Left cardiac atrium (tissue), 4 donors: ENCODE measurements around the gene PCGF1. TPM values are rescaled to one million over a fixed set of nuclear protein-coding genes. Genes with fewer than 3 reads are reported as not detected.

ENCODE experiments used
- ATAC-seq, 2 donors: fragments of 200-7000 bp; cut with Tn5 transposase; one replicate each; pipeline ENCODE4 v1.9.1; 2020; ENCODE audit warnings: mild to moderate bottlenecking in 2 of 2, moderate library complexity in 2 of 2
- DNase-seq: peaks from one replicate; pipeline ENCODE4 v3.0.0-alpha.2; 2020
- intact Hi-C, 2 donors: fragments of 100-400 bp; cut with DNase I; formaldehyde crosslinking; loops; one replicate each; pipeline versions ENCODE4 v1.14.1 to v1.15.1; 2022 to 2023
- total RNA-seq, 2 donors: library from RNA; stranded (reverse); fragmentation: NEBNext Ultra II Directional; extraction: Animal tissue kit (Norgen Biotek cat#: 25700); gene quantifications; one replicate each; pipeline ENCODE4 v1.2.1, GENCODE V29; 2021
- donor health status: DM: no; HTN: yes; CAD: no.
- donor health status: DM: no; HTN: yes; CAD: no; lungs with severe emphysema.
- donor health status: DM: yes; HTN: yes; CAD: no.
- donor health status: Dilated cardiomyopathy.

The PCGF1 gene
- total RNA-seq, 2 donors from 2014 or later: 18.3 to 24.0 TPM

DNA sequence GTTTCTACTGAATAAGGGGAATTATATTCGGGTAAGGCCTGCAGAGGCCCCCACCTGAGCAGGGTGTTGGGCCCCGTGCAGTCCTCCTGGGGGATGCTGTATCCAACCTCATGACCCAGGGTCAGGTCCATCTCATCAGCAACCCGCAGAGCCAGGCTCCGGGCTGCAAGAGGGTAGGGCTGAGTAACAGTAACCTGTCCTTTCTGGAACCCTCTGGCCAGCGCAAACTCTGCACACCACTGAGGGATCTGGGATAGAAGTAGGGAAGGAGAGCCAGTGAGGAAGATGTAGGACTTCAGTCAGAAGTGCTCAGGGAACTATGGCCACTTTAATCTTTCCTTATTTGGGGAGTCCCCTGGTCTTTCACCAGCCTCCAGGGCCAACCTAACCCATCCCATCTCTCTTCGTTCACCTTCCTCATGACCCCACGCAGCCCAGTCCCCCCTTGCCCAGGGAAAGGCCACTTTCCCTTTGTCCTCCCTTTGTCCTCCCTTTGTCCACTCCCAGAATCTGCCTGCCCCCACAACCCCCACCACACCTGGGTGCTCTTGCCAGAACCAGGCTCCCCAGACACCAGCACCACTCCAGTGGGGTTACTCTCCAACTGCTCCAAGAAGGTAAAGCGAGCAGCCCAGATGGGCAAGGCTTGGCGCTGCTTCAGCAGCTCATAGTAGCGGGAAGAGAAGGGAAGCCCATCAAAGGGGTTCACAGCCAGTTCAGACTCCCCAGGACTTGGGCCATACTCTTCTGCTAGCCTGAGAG is 17.6 kb upstream of the PCGF1 start:
- DNase-seq: no peak
- intact Hi-C loops: no loop called here
- no peak for ATAC-seq

DNA sequence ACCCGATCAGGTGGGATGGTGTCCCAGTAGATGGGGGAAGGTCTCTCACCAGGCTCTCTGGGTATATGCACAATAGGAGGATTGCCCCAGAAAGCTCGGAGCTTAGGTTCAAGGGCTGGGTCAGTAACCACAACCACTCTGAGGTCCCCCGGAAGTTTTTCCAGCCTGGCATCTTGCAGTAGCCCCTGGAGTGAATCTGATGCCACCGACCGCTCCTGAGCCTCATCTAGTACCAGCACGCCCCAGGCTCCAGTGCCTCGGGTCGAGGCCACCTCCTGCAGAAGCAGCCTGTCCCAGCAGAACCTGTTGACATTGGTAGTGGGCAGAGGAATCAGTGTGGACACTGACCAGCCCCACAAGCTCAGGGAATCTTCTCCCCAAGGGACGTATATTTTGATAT is 16.5 kb upstream of the PCGF1 start:
- no peak for DNase-seq
- ATAC-seq: no peak
- intact Hi-C loops: no loop called here

DNA sequence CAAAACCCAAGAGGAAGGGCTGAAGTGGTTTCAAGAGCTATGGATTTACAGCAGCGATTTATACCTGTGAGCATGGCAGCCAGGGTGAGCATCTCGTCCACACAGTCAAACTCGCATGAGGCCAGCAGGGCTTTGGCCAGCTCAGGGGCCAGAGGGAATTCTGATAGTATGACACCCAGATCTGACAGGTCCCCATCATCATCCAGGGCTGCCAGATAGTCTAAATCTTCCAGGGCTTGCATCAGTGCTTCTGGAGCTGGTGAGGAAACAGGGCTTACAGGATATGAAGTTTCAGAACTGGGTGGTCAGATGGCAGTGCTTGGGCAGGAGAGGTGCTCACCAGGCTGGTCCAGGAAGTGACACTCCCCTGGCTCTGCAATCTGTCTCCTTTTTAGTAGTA is 15.0 kb upstream of the PCGF1 start:
- ATAC-seq (no peak), DNase-seq (no peak)
- intact Hi-C loops: no loop called here

DNA sequence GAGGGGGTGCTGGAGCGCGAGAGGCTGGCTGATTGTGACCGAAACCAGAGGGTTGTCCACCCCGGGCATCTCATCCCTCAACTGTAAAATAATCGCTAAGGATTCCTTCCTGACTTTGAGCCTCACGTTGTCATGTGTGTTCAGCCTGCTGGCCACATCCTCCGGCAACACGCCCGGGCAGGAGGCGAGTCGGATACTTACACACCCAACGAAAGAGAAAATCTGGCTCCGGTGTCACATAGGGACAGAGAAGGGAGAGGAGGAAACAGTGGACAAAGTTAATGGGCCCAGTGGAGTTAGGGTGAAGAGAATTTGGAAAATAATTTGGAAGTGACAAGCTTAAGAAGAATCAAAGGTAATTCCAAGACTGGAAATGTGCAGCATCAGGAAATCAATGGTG is 9.2 kb upstream of the PCGF1 start:
- no peak for DNase-seq
- no peak for ATAC-seq
- intact Hi-C loops: no loop called here

DNA sequence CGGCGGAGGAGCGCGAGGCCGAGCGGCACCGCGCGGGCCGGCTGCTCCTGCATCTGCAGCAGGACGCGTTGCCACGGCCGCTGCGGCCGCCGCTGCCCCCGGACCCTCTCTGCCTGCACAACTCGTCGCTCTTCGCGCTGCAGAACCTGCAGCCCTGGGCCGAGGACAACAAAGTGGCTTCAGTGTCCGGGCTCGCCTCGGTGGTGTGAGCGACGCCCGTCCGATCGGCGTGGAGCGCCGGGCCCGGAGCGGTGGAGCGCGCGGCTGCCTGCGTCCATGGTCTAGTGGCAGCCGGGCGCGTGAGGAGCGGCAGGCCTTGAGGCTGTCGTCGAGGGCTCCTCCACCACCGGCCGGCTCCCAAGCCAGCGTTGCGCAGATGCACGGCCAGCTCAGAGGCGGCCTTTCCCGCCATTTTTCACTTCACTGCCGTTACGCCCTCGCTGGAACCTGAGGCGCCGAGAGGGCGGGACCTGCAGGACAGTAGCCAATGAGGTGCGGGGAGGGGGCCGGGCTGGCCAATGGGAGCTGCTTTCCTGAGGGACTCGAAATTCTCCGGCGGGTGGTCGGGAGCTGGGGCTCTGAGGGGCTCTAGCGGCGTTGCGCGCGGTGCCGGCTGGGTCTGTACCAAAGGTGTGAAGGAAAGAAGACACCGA is 8.6 kb upstream of the PCGF1 start:
- ATAC-seq (peak; percentile 88), DNase-seq (peak; percentile 74)
- intact Hi-C loops: no loop called here

DNA sequence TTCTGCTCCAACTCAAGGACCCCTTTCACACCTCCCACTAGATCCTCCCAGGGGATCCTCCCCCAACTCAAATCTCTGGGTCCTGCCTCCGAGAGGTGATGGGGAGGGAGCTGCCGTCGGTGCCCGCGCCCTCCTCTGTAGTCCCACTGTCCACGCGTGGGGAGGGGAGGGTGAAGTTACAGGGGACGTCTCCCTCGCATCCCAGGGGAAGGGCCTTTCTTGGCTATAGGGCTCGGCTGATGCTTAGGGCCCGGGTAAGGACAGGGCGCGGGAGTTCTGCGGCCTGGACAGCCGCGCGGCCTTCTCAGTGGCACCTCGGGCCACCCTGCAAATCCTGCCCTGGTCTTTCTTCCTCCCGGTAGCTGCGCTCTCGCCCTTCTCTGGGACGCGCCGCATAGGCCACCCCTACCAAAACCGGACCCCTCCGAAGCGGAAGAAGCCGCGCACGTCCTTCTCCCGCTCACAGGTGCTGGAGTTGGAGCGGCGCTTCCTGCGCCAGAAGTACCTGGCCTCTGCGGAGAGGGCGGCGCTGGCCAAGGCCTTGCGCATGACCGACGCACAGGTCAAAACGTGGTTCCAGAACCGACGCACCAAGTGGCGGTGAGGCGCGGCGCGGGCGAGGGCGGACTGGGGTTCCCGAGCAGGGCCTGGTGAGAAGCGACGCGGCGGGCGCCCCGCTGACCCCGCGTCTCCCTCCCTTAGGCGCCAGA is 7.9 kb upstream of the PCGF1 start:
- DNase-seq (no peak), ATAC-seq (no peak)
- intact Hi-C loops: no loop called here

DNA sequence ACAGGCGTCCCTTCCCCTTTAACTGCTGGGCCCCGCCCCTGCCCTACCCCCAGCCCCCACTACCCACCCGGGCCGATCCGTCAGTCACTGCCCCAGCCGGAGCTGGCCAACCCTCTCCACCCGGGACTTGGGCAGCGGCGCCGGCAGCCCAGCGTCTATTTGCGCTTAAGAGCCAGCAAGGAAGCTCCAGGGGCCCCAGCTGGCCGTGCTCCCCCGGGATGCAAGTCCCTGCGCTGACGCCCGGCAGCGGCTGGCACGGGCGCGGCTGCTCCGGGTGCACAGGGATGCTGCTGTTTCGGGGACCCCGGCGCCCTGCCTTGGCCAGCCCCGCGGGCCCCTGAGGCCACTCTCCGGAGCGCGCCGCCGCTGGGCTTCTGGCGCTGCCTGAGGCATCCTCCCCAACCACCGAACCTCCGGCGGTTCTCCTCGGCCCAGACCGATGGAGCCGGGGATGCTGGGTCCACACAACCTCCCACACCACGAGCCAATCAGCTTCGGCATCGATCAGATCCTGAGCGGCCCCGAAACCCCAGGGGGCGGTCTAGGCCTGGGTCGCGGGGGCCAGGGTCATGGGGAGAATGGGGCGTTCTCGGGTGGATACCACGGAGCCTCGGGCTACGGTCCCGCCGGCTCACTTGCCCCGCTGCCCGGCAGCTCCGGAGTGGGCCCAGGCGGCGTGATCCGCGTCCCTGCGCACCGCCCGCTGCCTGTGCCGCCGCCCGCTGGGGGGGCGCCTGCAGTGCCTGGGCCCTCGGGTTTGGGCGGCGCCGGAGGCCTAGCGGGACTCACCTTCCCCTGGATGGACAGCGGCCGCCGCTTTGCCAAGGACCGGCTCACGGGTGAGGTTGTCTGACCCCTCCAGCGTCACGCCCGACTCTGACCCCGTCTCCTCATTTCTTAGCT is 7.1 kb upstream of the PCGF1 start, which contains the start of gene TLX2:
Gene TLX2, plus strand, starts transcription at position 83 of the 903 bp plus-strand sequence. Its CDS starts 357 bp downstream, at position 440.
- ATAC-seq: no peak
- intact Hi-C loops: no loop called here
- no peak for DNase-seq

DNA sequence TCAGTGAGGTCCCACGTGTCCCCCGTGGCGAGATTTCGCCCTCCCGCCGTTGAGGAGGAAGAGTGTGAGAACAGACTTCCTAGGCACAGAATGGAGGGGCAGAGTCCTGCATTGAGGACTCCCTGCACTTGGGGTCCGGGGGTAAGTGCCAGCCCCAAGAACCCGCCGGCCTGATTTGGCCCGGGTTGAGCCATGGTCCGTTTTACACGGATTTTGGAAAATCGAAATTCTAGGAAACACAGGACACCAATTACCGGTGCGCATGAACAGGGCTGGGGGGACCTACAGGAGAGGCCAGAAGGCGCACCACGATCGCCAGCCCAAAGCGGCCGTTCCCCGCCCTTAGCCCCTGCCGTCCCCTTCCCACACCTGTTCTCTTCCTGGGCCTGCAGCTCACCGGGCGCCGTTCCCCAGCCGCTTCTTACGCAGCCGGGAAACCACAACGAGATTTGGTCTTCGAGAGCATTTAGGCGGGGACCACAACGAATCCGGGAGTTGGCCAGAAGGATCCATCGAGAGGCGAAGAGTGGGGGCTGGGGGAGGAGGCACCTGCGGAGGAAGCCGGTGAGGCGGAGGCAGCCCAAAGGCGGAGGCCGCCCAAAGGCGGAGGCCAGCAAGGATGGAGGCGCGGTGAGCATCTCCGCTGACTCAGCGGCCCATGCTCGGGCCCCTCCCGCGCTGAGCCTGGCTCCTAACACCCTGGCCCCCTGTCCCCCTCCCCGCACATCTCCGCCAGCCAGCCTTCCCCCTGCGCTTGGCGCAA is 6.3 kb upstream of the PCGF1 start:
- ATAC-seq (no peak), DNase-seq (no peak)
- intact Hi-C loops: no loop called here

DNA sequence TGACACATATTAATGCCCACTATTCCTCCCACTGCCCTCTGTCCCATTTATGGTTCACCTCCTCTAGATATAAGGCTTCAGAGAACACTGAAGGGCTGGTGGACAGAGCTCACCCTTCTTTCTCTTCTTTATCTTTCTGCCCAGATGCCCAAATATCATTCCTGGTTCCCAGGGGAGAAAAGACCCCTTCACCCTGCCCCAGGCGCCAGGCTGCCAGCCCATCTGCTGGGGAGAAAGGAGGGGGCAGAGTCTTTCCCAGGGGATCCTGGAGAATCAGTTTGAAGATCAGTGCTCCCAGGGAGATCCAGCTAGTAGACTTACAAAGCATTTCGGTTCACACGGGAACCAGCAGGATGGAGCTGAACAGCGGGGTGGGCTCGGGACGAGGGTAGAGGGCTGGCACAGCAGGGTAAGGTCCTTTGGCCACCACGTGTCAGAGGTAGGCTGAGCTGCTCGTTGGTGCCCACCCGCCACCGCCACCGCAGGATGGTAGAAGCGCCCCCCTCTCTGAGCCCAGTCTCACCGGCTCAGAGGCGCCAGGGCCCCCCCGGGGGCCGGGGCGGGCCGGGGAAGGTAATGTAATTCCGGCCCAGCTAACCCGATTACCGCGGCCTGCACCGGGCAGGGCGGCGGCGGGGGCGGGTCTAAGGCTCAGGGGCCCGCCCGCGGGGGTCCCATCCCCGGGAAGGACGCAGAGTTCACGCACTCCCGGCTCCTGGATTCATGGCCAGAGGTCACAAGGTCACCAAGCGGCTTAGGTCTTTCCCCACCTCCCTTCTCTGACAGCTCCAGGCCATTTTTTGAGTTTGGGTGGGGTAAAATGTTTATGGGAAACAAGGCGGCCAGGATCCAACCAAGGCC is 5.5 kb upstream of the PCGF1 start:
- intact Hi-C loops: no loop called here
- no peak for DNase-seq
- ATAC-seq: no peak

DNA sequence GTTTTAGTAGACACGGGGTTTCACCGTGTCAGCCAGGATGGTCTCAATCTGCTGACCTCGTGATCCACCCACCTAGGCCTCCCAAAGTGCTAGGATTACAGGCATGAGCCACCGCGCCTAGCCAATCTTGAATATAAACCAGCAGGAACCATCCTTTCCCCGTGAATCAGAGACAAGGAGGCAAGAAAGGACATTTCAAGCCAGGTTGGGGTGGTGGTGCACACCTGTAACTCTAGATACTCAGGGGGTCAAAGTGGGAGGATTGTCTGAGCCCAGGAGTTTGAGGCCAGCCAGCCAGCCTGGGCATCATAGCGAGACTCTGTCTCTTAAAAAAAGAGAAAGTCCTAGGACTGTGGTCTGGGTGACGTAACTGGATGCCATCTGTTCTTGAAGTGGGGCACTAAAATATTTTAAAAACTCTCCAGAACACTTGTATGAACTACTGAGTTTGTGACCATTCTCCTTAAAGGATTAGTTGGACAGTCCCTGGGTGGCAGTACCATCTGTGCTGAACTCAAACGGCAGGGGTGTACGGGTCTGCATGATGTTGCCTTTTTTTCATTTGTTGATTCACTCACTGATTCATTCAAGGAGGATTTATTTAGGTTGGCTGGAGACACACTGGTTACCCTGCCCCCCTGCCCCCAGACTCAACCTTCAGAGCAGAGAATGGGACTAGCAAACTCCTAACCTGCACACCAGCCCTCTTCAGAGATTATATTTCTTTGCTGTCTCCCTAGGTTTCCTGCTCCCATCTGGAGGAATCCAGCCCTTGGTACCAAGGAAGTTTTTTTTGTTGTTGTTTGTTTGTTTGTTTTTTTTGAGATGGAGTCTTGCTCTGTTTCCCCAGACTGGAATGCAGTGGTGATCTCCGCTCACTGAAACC is 3.9 kb upstream of the PCGF1 start:
- DNase-seq (no peak), ATAC-seq (no peak)
- intact Hi-C loops: loop anchor here in 1 of 2 donors (2.0 kb wide), 1 partner anchor 17 kb away; the partner anchor contains the start of genes AUP1 and HTRA2

DNA sequence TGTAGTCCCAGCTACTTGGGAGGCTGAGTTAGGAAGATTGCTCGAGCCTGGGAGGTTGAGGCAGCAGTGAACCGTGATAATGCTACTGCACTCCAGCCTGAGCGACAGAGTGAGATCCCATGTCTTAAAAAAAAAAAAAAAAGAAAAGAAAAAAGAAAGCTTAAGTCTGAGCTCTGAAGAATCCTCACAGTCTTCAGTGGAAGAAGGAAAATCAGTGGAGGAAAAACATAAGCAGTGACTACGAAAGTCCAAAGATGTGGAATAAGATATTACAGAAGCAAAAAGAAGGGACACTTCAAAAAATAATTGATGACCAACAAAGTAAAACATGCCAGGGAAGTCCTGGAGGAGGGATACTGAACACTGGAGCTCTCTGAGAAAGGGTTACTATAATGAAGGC is 2.8 kb upstream of the PCGF1 start:
- DNase-seq (no peak), ATAC-seq (no peak)
- intact Hi-C loops: loop anchor here in 1 of 2 donors (2.0 kb wide), 1 partner anchor 19 kb away; the partner anchor contains the start of genes AUP1 and HTRA2

DNA sequence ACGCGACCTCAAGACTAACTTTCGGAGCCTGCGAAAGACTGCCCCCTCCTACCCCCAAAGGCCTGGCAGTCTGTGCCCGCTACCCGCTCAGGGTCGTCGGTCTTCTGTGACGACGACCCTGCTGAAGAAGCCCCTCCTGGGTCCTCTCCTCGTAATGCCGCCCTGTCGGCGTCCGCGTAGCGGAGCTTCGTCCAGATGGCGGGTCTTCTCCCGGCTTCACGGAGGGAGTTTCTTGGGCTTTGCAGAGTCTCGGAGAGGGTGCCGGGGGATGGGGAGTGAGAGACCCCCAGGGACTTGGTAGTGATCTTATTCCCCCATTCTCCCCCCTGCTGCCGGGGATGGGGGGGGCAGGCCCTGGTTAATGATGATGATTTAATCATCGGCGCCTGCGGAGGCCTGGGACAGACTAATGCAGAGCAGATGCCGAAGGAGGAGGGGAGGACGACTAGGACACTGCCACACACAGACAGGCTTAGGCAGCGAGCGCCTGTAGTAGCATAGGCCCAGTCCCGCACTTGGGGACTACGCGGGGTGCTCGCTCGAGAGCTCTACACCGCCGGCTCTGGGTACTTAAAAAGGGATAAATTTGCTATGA is 528 bp upstream of the PCGF1 start:
- intact Hi-C loops: no loop called here
- DNase-seq (no peak), ATAC-seq (peak in 1 of 2 donors; percentile 16)

DNA sequence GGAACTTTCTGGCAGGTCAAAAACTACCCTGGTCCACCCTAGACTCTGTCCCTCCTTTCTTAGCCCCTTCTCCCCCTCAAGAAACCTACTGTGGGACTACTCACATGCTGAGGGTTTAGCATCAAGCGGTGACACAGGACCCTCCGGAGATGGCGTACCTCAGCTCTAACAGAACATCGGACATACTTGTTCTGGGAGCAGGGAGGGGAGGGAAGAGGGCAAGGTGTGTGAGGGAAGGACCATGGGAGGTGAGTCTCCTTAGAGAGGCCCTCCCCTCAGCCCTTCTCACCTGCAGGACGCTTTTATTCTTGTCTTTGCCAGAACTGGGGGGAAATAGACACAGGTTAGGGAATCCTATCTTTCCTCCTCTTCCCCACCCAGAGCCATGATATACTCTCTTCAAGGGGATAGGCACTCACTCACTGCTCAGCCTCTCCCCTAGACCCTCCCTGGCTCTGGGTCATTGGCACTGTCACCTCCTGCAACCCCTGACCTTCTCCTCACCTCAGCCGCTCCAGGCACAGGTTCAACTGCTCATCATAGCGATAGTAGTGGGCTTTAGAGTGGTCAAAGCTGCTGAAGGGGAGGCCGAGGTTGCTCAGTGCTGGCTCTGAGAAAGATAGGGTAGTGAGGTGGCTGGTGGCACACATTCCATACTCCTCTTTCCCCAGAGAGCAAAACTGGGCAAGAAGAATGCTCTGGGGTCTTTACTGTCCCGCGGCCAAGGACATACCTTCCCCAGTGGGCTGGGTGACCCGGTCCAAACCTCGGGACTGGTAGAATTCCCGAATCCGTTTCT is 1.8 kb downstream of the PCGF1 start:
- intact Hi-C loops: no loop called here
- DNase-seq (no peak), ATAC-seq (no peak)

DNA sequence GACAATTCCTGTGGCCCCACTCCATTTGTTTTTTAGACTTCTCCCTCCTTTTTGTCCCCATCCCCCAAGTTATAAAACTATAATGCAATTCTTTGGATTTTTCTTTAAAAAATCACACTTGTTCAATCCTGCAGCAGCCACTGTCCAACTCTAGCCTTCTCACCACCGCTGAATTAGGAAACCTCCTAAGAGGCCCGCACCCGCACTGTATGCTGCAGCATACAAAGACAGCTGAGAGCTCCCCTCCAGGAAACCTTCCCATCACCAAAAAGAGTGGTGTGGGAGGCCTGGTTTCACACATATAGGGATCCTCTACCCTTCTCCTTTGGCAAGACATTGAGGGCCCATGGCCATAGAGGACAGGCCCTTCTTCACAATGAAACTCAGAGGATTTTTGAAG is 2.9 kb downstream of the PCGF1 start:
- intact Hi-C loops: no loop called here
- DNase-seq (no peak), ATAC-seq (no peak)
